Measurements from ENCODE around the gene FEN1. TPM values are rescaled to one million over a fixed set of nuclear protein-coding genes. Genes with fewer than 3 reads are reported as not detected.

The FEN1 gene
- polyA plus RNA-seq, 1 of the 3 experiments (the other 2 are of a cell fraction), result 35.9 TPM

- peak overlapping the region; percentile 91 for H3K4me2 ChIP-seq
Observed at GRCh38 chr11:61829806-61830205, 37.1 kb downstream of the FEN1 start.

More at GRCh38 chr11:61829806-61830205, 37.1 kb downstream of the FEN1 start:
- no peaks in the 10 kb centered on the region for H3K9me3 ChIP-seq
- peaks cover 24 to 66% of the 10 kb centered on the region in 2 experiments; a peak in 3 of 4 replicates for H3K4me1 ChIP-seq (ENCODE audit: control insufficient read depth in 1 of 2, insufficient read depth in 2 of 2, low read depth in 1 of 2, low read length in 1 of 2)
- H3K4me3 ChIP-seq (ENCODE audit: low read depth in 2 of 2, low read length in 1 of 2), result peak overlapping the region; percentile 70 to 96
- H3K36me3 ChIP-seq (replicated peaks in 1 of 2; ENCODE audit: control insufficient read depth in 1 of 2, insufficient read depth in 2 of 2, low read length in 1 of 2), result peaks cover 0 to 7% of the 10 kb centered on the region in 2 experiments
- peak overlapping the region in 1 of 2 experiments; percentile 99; a peak in 2 of 4 replicates for H3K27ac ChIP-seq (ENCODE audit: low read depth in 2 of 2, low read length in 1 of 2)
- H3K79me2 ChIP-seq (ENCODE audit: insufficient read depth), result peaks cover 44% of the 10 kb centered on the region
- no peak overlapping the region for H2AFZ ChIP-seq (ENCODE audit: low read depth)
- no peaks in the 10 kb centered on the region for H3F3A ChIP-seq (replicated peaks; ENCODE audit: insufficient read depth)
- ChIA-PET CTCF (interaction anchor here (0.8 to 4.5 kb wide), 11 partner anchors 9 to 278 kb away, joined by 3 to 63 read pairs (median 5); partner anchors contain the start of gene FADS1), POLR2A (interaction anchor here (5.3 kb wide), 1 partner anchor 14 kb away, joined by 84 read pairs; the partner anchor contains the start of gene FADS1)
- no peaks in the 10 kb centered on the region for H3K27me3 ChIP-seq (ENCODE audit: insufficient read depth)
- WGBS (ENCODE audit: low lambda C conversion rate), result 82% methylated on average over 4 of the region's 4 CpGs
- H3K9me2 ChIP-seq, result no peaks in the 10 kb centered on the region
- no peak for DNase-seq
- TF ChIP-seq PBX3 (IDR thresholded peaks at IDR 0.05) (no peak), CHD2 (IDR thresholded peaks at IDR 0.05; ENCODE audit: low read length, partially characterized antibody) (no peak), FOXM1 (IDR thresholded peaks at IDR 0.05; ENCODE audit: low read depth) (no peak), FOSL2 (IDR thresholded peaks at IDR 0.05; ENCODE audit: borderline replicate concordance, low read depth) (no peak), TAF1 (IDR thresholded peaks at IDR 0.05; ENCODE audit: borderline replicate concordance, low read depth, low read length) (no peak)
- TF ChIP-seq, protein P1, sequence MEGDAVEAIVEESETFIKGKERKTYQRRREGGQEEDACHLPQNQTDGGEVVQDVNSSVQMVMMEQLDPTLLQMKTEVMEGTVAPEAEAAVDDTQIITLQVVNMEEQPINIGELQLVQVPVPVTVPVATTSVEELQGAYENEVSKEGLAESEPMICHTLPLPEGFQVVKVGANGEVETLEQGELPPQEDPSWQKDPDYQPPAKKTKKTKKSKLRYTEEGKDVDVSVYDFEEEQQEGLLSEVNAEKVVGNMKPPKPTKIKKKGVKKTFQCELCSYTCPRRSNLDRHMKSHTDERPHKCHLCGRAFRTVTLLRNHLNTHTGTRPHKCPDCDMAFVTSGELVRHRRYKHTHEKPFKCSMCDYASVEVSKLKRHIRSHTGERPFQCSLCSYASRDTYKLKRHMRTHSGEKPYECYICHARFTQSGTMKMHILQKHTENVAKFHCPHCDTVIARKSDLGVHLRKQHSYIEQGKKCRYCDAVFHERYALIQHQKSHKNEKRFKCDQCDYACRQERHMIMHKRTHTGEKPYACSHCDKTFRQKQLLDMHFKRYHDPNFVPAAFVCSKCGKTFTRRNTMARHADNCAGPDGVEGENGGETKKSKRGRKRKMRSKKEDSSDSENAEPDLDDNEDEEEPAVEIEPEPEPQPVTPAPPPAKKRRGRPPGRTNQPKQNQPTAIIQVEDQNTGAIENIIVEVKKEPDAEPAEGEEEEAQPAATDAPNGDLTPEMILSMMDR (IDR thresholded peaks at IDR 0.05), result no peak
- TF ChIP-seq, protein P2, sequence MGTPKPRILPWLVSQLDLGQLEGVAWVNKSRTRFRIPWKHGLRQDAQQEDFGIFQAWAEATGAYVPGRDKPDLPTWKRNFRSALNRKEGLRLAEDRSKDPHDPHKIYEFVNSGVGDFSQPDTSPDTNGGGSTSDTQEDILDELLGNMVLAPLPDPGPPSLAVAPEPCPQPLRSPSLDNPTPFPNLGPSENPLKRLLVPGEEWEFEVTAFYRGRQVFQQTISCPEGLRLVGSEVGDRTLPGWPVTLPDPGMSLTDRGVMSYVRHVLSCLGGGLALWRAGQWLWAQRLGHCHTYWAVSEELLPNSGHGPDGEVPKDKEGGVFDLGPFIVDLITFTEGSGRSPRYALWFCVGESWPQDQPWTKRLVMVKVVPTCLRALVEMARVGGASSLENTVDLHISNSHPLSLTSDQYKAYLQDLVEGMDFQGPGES (IDR thresholded peaks at IDR 0.05; ENCODE audit: low read depth, low read length), result no peak
- H4K20me1 ChIP-seq (ENCODE audit: insufficient read depth), result no peaks in the 10 kb centered on the region; the same call in 1 of the 2 replicates
- no peak overlapping the region for H3K9ac ChIP-seq
